T follicular helper cell (primary cell): ENCODE results near the gene TSHZ2.
"Not testable (repeated sequence)": the region's sequence is repeated elsewhere in the genome, so short reads cannot be mapped to it uniquely, and the experiment has no call there.

Source experiments
- DNase-seq: peaks from one replicate; pipeline ENCODE4 v3.0.0-alpha.2; 2020; ENCODE audit warnings: low read depth

The TSHZ2 gene

DNA sequence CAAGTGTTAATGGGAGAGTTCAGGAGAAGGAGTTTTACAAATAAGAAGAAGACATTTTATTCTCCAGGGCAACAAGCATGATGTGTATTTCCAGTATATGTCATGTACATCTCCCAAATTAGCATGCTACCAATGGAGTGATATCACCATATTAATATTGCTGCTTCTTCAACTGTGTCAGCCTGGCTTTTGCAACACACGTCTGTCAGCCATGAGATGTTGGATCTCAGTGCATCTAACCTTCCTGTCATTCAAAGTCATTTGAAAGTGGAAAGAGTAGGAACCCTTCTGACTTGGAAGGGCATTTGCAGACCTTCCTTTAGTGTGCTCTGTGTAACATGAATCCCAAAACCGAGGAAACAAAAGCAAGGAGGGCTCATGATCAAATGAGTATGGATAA, 337.4 kb downstream of the TSHZ2 start:
- no peak for DNase-seq

DNA sequence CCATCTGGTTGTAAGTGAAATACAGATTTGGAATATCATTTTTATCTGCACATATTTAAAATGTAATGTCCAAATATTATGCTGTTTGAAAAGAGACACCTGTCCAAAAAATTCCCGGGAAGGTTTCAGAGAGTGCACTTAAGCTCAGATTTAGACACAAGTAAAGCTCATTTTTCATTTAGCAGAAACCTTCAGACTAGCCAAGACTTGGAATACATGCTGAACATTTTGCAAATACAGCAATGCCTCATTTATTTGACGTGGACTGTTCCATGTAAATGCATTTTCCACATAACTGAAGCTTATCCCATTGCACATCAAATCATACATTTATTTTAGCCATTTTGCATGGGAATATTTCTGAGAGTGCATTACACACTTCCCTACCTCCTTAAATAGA, 340.8 kb downstream of the TSHZ2 start:
- DNase-seq: no peak

DNA sequence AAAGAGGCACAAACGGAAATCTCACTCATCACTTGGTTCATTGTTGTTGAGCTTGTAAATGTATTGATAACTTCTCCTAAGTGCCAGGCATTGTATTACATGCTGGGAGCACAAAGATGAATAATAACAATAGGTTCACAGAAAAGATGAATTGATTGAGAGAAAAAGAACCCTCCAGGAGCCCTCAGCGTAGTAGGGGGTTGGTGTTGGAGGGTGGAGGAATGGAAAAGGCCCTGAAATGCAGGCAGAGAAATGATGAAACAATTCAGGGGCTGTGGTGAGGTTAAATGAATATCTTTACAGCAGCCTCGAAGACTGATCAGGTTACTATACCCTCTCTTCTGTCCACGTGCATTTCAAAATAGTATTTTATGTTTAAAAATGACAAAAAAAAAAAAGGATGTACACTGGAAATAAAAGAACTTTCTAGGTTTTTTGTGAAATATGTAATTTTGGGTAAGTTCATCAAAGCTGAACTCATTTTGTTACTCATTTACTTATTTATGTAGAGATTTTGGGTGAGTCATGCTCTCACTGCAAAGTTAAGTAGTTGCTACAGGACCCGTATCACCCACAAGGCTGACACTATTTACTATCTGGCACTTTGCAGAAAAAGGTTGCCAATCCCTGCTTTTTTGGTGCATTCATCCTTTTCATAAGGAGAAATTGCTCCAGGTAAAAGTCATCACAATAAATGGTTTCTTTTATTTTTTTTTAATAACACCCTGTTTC, 344.2 kb downstream of the TSHZ2 start:
- DNase-seq: no peak

DNA sequence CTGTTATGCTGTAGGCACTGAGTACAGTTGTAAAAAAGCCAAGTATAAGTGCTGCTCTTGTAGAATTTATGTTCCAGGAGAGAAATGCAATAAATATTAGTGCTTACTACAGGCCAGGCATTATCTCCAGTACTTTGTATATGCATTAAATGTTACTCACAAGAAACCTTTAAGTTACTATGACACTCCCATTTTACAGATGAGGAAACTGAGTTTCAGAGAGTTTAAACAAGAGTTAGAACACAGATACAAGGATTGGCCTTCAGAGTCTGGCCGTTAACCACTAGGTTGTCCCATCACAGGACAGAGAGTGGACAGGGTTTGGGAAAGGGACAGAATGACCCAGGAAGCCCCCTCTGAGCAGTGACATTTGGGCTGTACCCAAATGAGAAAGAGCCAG, 347.0 kb downstream of the TSHZ2 start:
- no peak for DNase-seq

DNA sequence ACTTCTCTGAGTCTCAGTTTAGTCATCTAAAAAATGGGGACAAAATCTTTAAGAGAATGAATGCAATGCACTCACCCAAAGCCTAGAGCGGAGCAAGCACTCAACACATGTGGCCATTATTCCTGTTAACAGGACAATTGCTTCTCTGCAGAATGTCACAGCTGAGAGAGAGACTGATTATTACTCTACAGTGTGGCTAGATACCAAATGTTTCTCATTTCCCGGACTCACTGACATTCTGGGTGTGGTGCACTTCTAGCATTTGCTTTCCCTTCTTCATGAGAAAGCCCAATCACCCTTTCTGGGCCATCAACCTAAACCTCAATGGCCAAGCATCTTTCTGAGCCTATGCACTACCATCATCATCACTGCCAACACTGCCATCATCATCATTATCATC, 347.6 kb downstream of the TSHZ2 start:
- DNase-seq: no peak

DNA sequence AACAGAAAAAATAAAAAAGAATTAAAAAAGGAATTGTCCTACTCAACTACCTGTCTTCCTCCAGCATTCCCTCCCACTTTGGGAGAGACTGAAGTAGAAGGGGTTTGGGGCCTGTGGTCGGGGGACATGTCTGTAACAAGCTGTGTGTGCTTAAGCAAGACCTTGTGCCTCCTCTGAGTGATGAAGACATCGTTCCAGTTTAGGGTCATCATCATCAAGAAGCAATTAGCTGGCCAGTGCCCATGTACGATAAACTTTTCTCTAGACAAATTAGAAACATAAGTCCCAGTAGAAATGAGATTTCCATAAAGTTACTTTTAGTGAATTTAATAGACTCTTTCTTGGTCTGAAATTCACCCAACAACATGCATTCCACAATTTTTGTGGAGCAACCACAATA, 348.5 kb downstream of the TSHZ2 start:
- DNase-seq: no peak

DNA sequence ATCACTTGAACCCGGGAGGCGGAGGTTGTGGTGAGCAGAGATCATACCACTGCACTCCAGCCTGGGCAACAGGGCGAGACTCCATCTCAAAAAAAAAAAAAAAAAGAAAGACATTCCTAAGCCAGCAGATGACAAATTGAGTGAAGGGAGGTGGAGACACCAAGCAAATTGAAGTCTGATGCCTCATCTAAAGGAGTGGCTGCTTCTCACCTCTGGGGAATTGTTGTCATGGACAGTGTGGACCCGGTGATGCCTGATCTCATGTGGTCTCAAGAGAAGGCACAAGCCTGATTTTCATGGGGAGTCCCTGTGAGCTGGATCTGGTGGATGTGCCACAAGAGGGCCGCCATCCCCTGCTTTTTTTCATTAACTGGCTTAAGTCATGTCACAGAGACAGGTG, 349.4 kb downstream of the TSHZ2 start:
- DNase-seq: no peak

DNA sequence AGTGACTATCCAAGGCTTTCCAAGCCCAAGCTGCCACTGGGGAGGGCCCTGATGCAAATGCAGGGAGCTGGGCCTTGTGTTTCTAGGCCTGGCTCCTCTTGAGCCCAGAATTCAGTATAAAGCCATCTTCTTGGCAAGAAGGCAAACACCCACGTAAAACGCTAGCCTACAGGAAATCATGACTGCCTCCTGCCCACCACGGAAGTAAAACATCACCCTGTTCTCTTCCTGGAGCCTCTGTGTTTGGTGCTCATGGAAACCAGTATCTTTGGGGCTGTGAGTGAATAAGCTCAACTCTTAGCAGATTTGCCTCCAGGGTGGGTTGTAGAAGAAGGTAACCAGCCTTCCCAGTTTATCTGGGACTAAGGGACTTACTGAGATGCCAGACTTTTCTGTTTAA, 350.5 kb downstream of the TSHZ2 start:
- DNase-seq: no peak

DNA sequence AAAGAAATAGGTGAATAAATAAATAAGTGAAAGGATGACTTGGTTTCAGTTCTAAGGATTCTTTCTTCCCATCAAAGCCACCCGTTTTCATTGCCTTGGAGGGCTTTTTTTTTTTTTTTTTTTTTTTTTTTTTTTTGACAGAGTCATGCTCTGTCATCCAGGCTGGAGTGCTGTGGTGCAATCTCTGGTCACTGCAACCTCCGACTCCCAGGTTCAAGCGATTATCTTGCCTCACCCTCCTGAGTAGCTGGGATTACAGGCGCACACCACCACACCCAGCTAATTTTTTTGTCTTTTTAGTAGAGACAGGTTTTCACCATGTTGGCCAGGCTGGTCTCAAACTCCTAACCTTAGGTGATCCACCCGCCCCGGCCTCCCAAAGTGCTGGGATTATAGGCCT, 351.3 kb downstream of the TSHZ2 start:
- DNase-seq: not testable (repeated sequence)

DNA sequence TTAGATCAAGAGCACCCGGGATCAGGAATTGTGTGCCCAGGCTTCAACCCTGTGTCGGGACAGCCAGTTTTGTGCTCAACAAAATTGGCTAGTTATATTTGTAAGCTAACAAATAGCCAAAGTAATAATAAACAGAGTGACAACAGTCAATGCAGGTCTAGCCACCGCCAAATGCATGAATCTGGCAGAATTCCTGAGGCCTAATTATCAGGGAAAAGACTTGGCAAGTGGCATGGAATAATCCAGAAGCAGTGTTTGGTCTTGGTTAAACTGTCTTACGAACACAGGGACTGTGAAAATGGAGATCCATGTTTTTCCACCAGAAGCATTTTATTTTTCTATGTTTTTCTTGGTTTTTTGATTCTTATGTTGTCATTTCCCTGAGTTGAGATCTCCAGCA, 352.7 kb downstream of the TSHZ2 start:
- no peak for DNase-seq

DNA sequence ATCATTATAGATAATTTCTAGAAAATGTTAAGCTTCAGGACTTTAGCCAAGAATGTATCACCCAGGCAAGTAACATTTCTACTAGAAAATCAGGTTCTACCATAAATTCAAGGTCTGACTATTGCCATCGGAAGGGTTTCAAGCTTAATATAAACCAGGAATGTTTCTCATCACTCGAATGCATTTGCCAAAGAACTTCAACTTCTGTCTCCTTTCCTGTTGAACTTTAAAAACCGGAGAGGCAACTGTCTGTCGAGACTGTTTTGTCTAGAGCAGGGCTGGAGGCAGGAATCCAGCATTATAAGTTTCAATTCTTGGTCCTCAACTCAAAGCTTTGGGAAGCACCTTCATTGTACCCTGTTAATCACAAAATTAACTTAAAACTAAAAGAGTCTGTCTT, 356.8 kb downstream of the TSHZ2 start:
- DNase-seq: no peak

DNA sequence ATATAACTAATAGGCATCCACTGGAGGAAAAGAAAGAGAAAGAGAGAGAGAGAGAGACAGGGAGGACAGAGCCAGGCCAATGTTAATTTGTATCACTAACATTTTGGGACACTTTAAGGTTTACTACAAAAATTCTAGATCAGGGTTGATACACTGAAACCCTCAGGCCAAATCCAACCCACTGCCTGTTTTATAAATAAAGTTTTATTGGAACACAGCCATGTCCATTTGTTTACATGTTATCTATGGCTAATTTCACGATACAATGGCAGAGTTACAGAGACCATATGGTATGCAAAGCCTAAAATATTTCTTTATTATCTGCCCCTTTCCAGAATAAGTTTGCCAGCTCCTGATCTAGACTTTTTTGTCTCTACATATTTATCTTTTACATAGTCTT, 357.6 kb downstream of the TSHZ2 start:
- DNase-seq: no peak

DNA sequence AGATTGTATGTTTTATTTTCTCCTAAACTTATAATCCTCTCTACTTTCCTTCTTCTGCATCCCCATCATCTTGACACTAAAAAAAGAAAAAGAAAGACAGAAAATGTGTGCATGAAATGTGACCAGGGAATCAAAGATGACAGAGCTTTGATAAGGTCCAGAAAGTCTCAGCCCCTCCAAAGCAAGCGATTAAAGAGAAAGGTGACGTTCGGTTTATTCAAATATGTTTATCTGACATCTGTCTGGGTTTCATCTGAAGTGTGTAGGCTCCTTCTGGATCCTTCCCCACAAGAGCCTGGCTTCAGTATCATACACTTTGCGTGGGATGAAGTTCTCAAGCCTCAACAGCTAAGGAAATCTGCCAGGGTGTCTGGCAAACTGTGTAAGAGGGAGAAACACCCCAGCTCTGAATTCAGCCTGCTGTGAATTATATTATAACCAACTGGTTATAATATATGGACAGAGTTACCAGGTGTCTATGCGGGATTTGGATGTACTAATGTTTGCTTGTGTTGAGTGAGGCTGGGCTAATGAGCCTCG, 358.5 kb downstream of the TSHZ2 start:
- DNase-seq: no peak

DNA sequence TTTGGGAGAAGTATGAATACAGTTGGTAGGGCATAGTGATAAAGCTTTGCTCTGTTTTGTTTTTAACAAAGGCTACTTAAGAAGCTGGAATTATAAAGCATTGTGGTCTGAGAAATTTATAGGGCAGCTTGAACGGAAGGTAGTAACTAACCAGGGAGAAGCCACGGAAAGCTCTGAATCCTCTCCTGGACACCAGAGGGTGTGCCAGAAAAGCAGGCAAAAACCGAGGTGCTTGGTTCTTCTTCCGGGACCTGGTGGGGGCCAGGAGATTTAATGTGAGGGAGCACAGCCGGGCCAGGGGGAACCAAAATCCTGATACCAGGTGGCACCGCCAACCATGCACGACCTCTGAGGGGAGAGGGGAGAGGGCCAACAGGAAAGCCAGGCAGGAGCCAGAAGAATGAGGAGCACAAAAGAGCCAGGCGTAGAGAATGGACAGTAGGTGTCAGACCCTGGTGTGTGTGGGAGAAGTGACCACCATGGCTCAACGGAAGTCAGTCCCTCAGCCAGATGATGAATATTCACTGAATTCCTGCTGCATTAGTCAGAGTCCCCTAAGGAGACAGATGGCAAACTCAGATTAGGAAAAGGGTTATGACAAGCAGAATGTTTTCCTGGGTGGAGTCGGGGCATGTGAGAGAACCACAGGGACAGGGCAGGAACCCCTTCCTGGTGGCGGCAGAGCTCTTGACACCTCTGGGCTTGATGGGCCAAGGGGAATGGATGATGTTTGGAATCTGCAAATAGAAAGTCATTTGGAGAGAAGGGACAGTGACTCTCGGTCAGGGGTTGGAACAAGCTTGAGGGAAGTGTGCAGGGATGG, 359.2 kb downstream of the TSHZ2 start:
- DNase-seq: no peak

DNA sequence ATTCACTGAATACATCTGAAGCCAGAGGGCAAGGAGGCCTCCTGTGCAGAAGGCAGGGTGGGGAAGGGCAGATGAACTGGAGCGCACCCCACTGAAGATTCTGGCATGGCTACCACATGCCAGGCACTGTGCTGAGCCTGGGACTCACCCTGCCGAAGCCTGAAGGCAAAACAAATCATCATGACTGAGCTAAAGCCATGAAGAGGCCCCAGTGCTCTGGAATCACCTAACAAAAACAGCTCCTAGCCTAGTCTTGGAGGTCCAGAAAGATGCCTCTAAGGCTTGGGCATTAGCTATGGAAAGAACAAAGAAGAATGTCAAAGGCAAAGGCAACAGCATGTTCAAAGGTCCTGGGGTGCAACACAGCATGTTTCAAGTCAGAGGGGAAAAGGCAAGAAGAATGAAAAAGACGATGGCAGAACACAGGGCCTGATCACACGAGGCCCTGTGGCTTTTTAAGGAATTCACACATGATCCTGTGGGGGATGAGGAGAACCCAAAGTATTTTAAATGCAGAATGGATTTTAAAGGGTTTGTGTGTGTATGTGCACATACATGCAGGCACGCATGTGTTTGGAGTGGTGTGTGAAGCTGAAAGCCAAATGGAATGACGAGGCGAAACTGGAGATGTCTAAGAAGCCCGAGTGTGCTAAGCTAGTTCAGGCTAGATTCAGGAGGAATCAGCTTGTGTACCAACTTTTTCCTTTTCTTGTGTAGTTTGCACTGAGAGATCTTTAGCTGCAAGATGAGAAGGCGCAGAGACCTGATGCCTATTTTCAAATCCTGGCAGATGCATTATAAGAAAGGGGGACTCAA, 360.1 kb downstream of the TSHZ2 start:
- DNase-seq: no peak

DNA sequence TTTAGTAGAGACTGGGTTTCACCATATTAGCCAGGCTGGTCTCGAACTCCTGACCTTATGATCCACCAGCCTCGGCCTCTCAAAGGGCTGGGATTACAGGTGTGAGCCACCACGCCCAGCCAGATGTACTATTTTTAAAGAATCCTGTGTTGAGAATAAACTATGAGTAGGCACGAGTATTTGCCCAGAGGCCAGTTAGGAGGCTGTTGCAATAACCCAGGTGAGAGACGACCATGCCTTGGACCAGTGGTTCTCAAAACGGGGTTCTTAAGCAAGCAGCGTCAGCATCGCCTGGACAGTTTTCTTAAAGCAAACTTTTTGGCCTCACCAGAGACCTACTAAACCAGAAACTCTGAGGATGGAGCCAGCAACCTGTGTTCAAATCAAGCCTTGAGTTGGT, 362.7 kb downstream of the TSHZ2 start:
- DNase-seq: no peak

DNA sequence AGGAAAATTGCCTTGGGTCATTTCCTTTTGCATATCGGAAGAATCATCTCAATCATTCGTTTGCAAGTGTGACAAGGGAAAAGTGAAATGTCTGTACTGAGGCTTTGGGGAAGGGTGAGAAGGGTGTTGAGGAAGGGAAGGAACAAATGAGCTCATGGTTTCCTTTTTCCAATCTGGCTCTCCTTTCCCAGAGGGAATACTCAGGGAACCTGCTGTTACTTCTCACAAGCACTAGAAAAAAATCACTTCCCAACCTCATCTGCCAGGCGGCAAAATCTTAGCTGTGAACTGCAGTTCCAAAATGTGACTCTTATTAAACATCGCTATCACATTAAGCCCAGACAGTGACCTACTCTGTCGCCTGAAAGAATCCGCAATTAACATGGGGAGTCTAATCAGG, 363.4 kb downstream of the TSHZ2 start:
- DNase-seq: no peak

DNA sequence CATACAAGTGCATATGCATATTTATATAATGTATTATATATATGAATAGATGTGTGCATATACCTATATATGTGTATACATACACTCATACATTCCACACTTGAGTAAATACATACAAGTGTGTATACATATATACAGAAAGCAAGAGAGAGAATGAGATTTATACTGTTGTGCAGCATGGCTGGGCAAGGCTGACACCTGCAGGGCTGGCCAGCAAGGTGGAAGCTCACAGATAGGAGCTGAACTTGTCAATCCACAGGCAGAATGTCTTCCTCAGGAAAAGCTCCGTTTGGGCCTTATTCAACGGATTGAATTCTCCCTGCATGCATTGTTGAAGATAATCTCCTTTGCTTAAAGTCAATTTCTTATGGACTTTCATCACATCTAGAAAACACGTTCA, 364.7 kb downstream of the TSHZ2 start:
- DNase-seq: no peak

DNA sequence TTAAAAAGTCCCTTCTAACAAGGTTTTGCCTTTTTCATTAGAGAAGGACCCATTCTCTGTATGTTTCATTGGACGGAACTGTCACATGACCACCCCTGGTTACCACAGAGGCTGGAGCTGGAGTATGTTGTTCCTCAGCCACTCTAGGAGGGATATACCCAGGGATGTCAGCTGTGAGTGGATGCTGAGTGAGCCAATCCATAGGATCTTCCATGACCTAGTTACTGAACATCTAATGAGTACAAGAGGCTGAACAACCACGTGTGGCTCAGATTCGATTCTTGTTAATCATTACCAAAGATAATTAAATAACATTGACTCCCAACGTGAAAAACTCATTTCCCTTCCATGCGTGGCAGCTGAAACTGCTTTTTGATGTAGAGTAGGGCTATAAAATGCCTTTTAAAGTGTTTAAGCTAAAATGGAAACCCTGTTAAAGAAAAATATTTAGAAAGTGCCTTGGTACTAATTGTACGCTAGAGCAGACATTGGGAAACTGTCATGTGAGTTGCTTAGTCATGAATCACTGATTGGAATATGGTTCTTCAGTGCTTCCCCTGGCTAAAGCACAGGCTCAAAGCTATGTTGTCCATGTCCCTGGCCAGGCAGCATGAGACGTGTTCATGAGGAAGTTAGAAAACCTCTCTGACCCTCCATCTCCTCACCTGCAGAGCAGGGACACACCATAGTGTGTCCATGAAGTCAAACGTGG, 365.4 kb downstream of the TSHZ2 start:
- no peak for DNase-seq

DNA sequence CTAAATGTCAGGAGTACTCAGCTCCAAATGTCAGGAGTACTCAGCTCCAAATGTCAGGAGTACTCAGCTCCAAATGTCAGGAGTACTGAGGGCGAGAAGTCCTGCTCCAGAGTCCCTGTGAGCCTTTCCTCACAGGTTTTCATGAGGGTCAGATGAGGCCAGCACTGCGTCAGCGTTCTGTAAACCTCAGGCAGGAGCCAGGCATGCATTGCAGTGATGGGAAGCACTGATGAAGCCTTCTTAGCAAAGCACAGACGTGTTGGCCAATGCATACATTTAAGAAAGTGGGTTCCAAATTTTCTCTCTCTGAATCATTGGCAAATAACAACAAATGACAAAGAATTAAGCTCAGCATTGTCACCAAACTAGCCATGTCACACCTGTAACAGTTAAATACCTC, 366.6 kb downstream of the TSHZ2 start:
- DNase-seq: no peak

DNA sequence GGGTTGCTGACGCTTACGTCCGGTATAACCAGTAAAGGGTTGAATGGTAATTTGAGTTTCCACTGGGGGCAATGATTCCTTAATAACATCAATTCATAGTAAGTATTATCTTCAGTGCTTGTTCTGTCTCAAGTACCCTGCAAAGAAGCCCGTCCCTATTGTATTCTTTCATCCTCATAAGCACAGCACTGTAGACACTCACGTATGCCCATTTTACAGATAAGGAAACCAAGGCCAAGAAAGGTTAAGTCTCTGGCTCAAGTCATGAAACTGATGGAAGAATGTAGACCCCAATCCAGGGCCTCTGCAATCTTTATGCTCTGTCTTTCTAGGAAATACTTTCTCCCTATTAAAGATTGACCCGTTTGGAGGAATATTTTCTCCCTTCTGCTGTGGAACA, 370.3 kb downstream of the TSHZ2 start:
- no peak for DNase-seq

DNA sequence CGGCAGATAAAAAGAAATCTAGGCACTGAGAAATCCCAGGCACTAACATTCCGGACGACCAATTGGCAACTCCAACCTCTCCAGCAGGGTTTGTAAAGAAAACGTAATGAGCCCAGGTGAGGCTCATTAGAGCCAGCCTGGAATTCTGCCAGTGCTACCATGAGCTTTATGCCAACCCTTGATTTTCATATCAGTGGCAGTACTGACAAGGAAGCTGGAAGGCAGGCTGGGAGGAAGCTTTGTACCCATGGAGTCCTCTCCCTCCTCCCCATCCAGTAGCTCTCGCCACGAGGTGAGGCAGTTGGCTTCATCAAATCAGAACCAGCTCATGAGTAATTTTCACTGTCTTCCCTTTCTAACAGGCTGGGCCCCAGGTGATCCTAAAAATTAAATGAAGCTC, 371.3 kb downstream of the TSHZ2 start:
- DNase-seq: no peak
